Astrocyte (in vitro differentiated cells and primary cell): Measurements from ENCODE around the gene MIOX. TPM values are rescaled to one million over a fixed set of nuclear protein-coding genes. Genes with fewer than 3 reads are reported as not detected.

Experiments used
- DNase-seq: peaks from one replicate; pipeline ENCODE4 v3.0.0-alpha.2; 2010; ENCODE audit warnings: low read depth
- FAIRE-seq: peaks from 2 replicates; lab custom pipeline; 2011; peaks lifted over from hg19 to GRCh38; lab: Jason Lieb, UNC
- H2AFZ ChIP-seq: 2 replicates; pipeline ENCODE4 v1.6.0; 2012; ENCODE audit warnings: low read depth, low read length, inconsistent platforms
- H3K27ac ChIP-seq: 2 replicates; pipeline ENCODE4 v1.5.1; 2011; ENCODE audit warnings: low read depth, low read length, inconsistent platforms
- H3K27me3 ChIP-seq: 2 replicates; pipeline ENCODE4 v1.6.0; 2011; ENCODE audit warnings: low read length, inconsistent platforms; ENCODE audit not compliant: insufficient read depth
- H3K36me3 ChIP-seq: 2 replicates; pipeline ENCODE4 v1.5.1; 2011; ENCODE audit warnings: low read length, inconsistent platforms; ENCODE audit not compliant: insufficient read depth
- H3K4me1 ChIP-seq: 2 replicates; pipeline ENCODE4 v1.5.1; 2011; ENCODE audit warnings: low read length, inconsistent platforms; ENCODE audit not compliant: insufficient read depth
- H3K4me2 ChIP-seq: 2 replicates; pipeline ENCODE4 v1.6.0; 2012; ENCODE audit warnings: low read length, inconsistent platforms
- H3K4me3 ChIP-seq: 2 replicates; pipeline ENCODE4 v1.5.1; 2011; ENCODE audit warnings: low read depth, mild to moderate bottlenecking, low read length, inconsistent platforms; ENCODE audit not compliant: insufficient read depth
- H3K79me2 ChIP-seq: 2 replicates; pipeline ENCODE4 v1.6.0; 2012; ENCODE audit warnings: mild to moderate bottlenecking, low read length, inconsistent platforms; ENCODE audit not compliant: insufficient read depth
- H3K9ac ChIP-seq: 2 replicates; pipeline ENCODE4 v1.6.0; 2012; ENCODE audit warnings: mild to moderate bottlenecking, low read length, inconsistent platforms
- H3K9me3 ChIP-seq: 2 replicates; pipeline ENCODE4 v1.5.1; 2012; ENCODE audit warnings: low read depth, mild to moderate bottlenecking, low read length, inconsistent platforms; ENCODE audit not compliant: insufficient read depth
- H4K20me1 ChIP-seq: 2 replicates; pipeline ENCODE4 v1.6.0; 2012; ENCODE audit warnings: low read length, inconsistent platforms; ENCODE audit not compliant: insufficient read depth
- H3K27ac Mint-ChIP-seq: one replicate; pipeline ENCODE4 v1.8.0; 2021; ENCODE audit warnings: mild to moderate bottlenecking, mixed read lengths; ENCODE audit not compliant: unreplicated experiment
- H3K27me3 Mint-ChIP-seq: one replicate; pipeline ENCODE4 v1.8.0; 2021; ENCODE audit warnings: low read depth, mixed read lengths; ENCODE audit not compliant: unreplicated experiment
- H3K36me3 Mint-ChIP-seq: one replicate; pipeline ENCODE4 v1.8.0; 2021; ENCODE audit warnings: low read depth, mixed read lengths; ENCODE audit not compliant: unreplicated experiment
- H3K4me1 Mint-ChIP-seq: one replicate; pipeline ENCODE4 v1.8.0; 2021; ENCODE audit warnings: low read depth, mixed read lengths; ENCODE audit not compliant: unreplicated experiment
- H3K4me3 Mint-ChIP-seq: one replicate; pipeline ENCODE4 v1.8.0; 2021; ENCODE audit warnings: mild to moderate bottlenecking, moderate library complexity, mixed read lengths; ENCODE audit not compliant: unreplicated experiment
- H3K9me3 Mint-ChIP-seq: one replicate; pipeline ENCODE4 v1.8.0; 2021; ENCODE audit warnings: mild to moderate bottlenecking, mixed read lengths; ENCODE audit not compliant: unreplicated experiment
- CTCF ChIP-seq: IDR thresholded peaks from 2 replicates; pipeline ENCODE4 v1.5.1; 2011; ENCODE audit warnings: low read depth, mild to moderate bottlenecking, inconsistent platforms, low read length, moderate library complexity; ENCODE audit not compliant: insufficient read depth
- EZH2 ChIP-seq: IDR thresholded peaks from 2 replicates; pipeline ENCODE4 v1.6.1; 2012; ENCODE audit warnings: mild to moderate bottlenecking, low read length, inconsistent platforms; ENCODE audit not compliant: insufficient read depth
- total RNA-seq: library from RNA; stranded (reverse); gene quantifications from 2 replicates; pipeline ENCODE4 v1.2.1, GENCODE V29; 2021

MIOX gene
- total RNA-seq, 1 donor from 2014 or later = 0.91 TPM

GRCh38 chr22:50507991-50508884 is 21.6 kb downstream of the MIOX start, which contains the start of gene NCAPH2:
TSS of gene NCAPH2 (plus strand) at chr22:50508224. CDS start at chr22:50508338, 114 bp downstream.
- H3K27ac Mint-ChIP-seq = peak within 1 kb of the TSS; percentile 84
- peak; percentile 83 for DNase-seq
- H3K27me3 Mint-ChIP-seq = no peaks in the 10 kb centered on the region
- no peaks in the 10 kb centered on the region for H3K9me3 ChIP-seq
- H3K79me2 ChIP-seq = peaks cover 67% of the 10 kb centered on the region
- no peaks in the 10 kb centered on the region for H3K27me3 ChIP-seq
- peak within 1 kb of the TSS; percentile 85 for H3K27ac ChIP-seq
- H3K4me3 Mint-ChIP-seq = peak within 1 kb of the TSS; percentile 97
- H3K9ac ChIP-seq = peak within 1 kb of the TSS; percentile 98
- H3K36me3 Mint-ChIP-seq = no peaks in the 10 kb centered on the region
- no peaks in the 10 kb centered on the region for H3K36me3 ChIP-seq
- peaks cover 14% of the 10 kb centered on the region for H3K4me1 ChIP-seq
- H3K9me3 Mint-ChIP-seq = no peaks in the 10 kb centered on the region
- peak within 1 kb of the TSS; percentile 99 for H3K4me2 ChIP-seq
- FAIRE-seq = no peak
- H4K20me1 ChIP-seq = peaks cover 31% of the 10 kb centered on the region
- peak within 1 kb of the TSS; percentile 95 for H3K4me3 ChIP-seq
- peaks cover 2% of the 10 kb centered on the region for H3K4me1 Mint-ChIP-seq
- TF ChIP-seq CTCF (no peak), EZH2 (no peak)
- H2AFZ ChIP-seq = peak within 1 kb of the TSS; percentile 95

DNA sequence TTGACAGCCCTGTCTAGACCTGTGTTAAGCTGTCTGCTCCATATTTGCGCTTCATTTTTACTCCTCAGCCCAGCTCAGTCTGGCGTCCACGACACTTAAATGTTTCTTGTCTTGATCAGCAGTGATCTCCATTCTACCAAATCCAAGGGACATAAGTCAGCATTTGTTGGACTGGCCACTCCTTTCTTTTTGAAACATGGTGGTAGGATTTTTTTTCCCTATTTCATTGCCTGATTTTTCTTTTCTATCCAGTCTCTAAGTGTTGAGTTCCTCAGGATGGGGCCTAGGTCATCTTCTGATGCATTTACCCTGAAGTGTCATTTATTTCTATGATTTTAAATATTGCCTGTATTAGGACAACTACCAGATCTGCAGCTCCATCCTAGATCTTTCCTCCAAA is 22.2 kb downstream of the MIOX start:
- peaks cover 31% of the 10 kb centered on the region for H4K20me1 ChIP-seq
- peak overlapping the region; percentile 86 for H3K4me2 ChIP-seq
- Mint-ChIP-seq H3K36me3 (no peaks in the 10 kb centered on the region), H3K4me3 (peak overlapping the region; percentile 87), H3K4me1 (peaks cover 2% of the 10 kb centered on the region), H3K27ac (peak overlapping the region; percentile 37), H3K9me3 (no peaks in the 10 kb centered on the region), H3K27me3 (no peaks in the 10 kb centered on the region)
- H3K9me3 ChIP-seq = no peaks in the 10 kb centered on the region
- FAIRE-seq (no peak), DNase-seq (no peak)
- no peaks in the 10 kb centered on the region for H3K36me3 ChIP-seq
- peak overlapping the region; percentile 52 for H2AFZ ChIP-seq
- H3K4me1 ChIP-seq = peaks cover 14% of the 10 kb centered on the region
- peak overlapping the region; percentile 83 for H3K9ac ChIP-seq
- H3K79me2 ChIP-seq = peaks cover 72% of the 10 kb centered on the region
- TF ChIP-seq EZH2 (no peak), CTCF (no peak)
- H3K27ac ChIP-seq = peak overlapping the region; percentile 85
- no peaks in the 10 kb centered on the region for H3K27me3 ChIP-seq
- peak overlapping the region; percentile 78 for H3K4me3 ChIP-seq

- Mint-ChIP-seq H3K4me3 (no peak overlapping the region), H3K9me3 (no peaks in the 10 kb centered on the region), H3K36me3 (peaks cover 9% of the 10 kb centered on the region), H3K27ac (no peak overlapping the region), H3K4me1 (peaks cover 2% of the 10 kb centered on the region), H3K27me3 (no peaks in the 10 kb centered on the region)
- no peaks in the 10 kb centered on the region for H3K9me3 ChIP-seq
- FAIRE-seq (no peak), DNase-seq (no peak)
- no peaks in the 10 kb centered on the region for H3K27me3 ChIP-seq
- no peak overlapping the region for H2AFZ ChIP-seq
- no peak overlapping the region for H3K9ac ChIP-seq
- H3K4me1 ChIP-seq = peaks cover 10% of the 10 kb centered on the region
- H3K27ac ChIP-seq = no peak overlapping the region
- H3K79me2 ChIP-seq = peaks cover 73% of the 10 kb centered on the region
- no peaks in the 10 kb centered on the region for H3K36me3 ChIP-seq
- TF ChIP-seq CTCF = no peak
- no peak overlapping the region for H3K4me3 ChIP-seq
- H4K20me1 ChIP-seq = peaks cover 30% of the 10 kb centered on the region
- no peak overlapping the region for H3K4me2 ChIP-seq
Observed at GRCh38 chr22:50513175-50513574, 26.5 kb downstream of the MIOX start.
